GM15510 (cell line): ENCODE data around the gene PDE1C.

Experiments used
- POLR2A ChIP-seq: IDR thresholded peaks from 3 replicates; pipeline ENCODE4 v1.6.1; 2011; ENCODE audit warnings: borderline replicate concordance; ENCODE audit not compliant: insufficient read length; ENCODE audit errors: extremely low read depth

The PDE1C gene

GRCh38 chr7:32089678-32090077, 19.5 kb upstream of the PDE1C start:
- no peak for TF ChIP-seq POLR2A

DNA sequence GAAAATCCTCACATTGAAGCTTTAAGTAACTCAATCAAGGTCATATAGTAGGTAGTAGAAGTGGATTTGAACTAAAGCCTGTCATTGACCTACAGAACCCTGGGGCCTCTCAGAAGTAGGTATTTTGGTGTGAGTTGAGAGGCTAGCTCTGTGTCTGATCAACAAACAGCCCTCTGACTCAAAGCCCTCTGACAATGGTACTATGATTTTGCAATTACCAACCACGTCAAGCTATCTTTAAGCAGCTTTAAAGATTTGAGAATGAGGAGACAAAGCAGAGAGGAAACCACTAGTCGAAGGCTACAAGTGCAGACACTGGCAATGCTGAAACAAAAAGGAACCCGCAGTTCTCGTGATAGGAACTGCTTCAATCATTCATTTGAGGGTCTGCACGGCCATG, 19.0 kb upstream of the PDE1C start:
- TF ChIP-seq POLR2A, result no peak

- no peak for TF ChIP-seq POLR2A
These were observed 18.3 kb upstream of the PDE1C start for GRCh38 chr7:32088451-32088881.

- TF ChIP-seq POLR2A, result no peak
These were observed 9.3 kb upstream of the PDE1C start for GRCh38 chr7:32079510-32079909.

GRCh38 chr7:32078824-32079223, 8.6 kb upstream of the PDE1C start:
- no peak for TF ChIP-seq POLR2A

GRCh38 chr7:32077806-32078205, 7.6 kb upstream of the PDE1C start:
- TF ChIP-seq POLR2A, result no peak

GRCh38 chr7:32075612-32076011, 5.4 kb upstream of the PDE1C start:
- TF ChIP-seq POLR2A, result no peak

GRCh38 chr7:32074787-32075585, 4.8 kb upstream of the PDE1C start:
- TF ChIP-seq POLR2A, result no peak

DNA sequence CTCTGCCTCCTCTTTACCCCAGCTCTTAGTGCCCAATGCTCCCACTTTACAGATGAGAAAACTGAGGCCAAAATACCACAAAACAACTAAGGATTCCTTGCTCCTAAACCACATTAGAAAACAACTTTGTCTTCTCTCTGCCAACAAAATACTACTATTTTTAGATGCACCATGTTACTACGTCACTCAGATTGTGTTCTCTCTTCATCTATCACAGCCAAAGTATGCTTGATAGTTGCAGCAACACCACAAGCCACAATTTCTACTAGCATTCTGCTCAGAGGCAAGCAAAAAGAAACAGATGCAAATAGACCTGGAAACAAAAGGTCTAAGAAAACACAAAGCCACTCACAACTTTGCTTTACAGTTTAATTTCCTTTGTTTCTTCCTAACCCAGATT, 3.3 kb upstream of the PDE1C start:
- no peak for TF ChIP-seq POLR2A

DNA sequence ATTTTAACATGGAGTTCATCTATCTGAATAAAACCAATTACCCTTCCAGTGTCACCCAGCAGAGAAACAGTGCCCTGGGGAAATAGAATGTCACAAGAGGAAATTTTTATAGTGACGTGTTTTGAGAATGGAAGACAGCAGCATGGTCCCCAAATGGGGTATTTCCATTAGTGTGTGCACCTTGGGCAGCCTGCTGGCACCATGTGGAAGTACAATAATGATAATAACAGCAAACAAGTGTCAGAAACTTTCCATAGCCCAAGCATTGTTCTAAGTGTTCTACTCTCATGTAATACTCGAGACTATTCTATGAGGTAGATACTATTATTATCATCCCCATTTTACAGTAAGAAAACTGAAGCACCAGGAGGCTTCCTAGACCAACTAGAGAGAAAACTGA, 2.2 kb upstream of the PDE1C start:
- TF ChIP-seq POLR2A, result no peak

GRCh38 chr7:32071466-32072091, 1.4 kb upstream of the PDE1C start:
- TF ChIP-seq POLR2A, result no peak

DNA sequence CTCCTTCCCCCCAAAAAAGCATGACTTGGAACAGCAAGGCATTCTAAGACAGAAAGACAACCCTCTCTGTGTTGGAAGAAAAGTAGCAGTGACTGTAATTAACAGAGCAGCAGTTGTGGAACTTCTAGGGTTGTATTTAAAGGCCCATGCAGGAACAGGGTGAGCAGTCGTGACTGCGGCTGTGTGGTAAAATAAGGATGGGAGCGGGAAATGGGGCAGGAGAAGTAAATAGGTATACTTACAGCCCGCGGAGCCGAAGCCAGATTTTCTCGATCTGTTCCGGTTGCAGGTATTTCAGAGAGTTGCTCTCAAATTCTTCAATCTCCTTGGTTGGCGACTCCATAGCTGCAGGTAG, 179 bp downstream of the PDE1C start:
- no peak for TF ChIP-seq POLR2A

GRCh38 chr7:32069116-32069650, 1.0 kb downstream of the PDE1C start:
- TF ChIP-seq POLR2A, result no peak

DNA sequence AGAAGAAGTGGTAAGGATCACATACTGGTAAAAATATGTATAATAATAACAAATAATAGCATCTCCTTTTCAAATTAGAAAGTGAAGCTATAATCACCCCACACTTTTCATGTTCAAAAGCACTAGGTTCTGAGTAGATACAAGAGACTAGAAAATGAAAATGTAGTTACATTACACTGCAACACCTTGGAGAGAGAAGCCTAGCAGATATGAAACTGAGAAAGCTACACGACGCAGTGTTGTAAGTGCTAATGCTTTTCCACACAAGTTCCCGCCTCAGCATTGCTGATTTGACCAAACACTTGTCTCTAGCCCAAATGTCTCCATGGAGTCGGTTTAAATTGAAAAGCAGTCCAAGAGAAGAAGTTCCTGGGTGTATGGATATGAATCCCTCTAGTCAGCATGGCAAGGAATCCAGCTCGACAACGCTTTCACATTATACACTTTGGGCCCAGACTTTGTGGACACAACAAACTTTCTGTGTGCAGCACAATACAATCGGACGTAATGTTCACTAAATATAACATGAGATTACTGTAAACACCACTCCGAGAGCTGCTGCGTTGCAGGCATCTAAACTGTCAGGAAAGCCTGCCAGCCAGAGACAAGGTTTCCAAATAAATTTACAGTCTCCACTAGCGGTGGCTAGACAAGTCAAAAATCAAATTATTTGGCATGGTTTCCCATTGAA, 1.7 kb downstream of the PDE1C start:
- TF ChIP-seq POLR2A, result no peak

GRCh38 chr7:32066441-32066840, 3.8 kb downstream of the PDE1C start:
- no peak for TF ChIP-seq POLR2A

DNA sequence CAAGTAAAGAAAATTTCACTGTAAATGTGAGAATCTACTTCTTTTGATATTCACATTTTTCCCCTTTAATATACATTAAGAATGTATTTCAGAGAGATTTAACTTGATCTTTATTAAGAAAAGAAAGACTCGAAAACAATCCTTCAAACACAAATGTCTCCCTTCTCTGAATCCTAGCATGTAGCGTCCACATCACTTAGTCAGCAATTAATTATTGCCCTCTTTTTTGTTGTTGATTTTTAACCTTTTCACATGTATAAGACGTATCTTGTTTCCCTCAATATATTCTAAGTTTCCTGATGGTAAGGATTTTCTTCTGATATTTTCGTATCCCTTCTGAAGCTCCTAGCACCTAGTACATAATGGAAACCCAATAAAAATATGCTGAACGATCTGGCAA, 6.6 kb downstream of the PDE1C start:
- TF ChIP-seq POLR2A, result no peak

DNA sequence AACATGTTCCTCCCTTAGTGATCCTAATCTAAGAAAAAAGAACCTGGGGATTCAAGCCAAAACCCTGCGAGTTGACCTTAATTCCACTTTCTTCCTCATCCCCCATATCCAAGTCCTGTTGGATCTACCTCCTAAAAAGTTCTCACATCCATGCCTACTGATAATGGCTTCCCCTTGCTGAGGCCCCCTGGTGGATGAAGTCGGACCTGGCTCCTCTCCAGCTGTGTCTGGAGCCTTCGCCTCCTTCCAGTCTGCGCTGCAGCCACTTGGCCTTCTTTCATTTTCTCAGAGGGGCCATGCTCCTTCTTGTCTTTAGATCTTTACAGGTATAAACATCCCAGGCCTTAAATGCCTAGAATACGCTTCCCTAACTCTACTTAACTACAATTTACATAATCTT, 8.1 kb downstream of the PDE1C start:
- TF ChIP-seq POLR2A, result no peak

DNA sequence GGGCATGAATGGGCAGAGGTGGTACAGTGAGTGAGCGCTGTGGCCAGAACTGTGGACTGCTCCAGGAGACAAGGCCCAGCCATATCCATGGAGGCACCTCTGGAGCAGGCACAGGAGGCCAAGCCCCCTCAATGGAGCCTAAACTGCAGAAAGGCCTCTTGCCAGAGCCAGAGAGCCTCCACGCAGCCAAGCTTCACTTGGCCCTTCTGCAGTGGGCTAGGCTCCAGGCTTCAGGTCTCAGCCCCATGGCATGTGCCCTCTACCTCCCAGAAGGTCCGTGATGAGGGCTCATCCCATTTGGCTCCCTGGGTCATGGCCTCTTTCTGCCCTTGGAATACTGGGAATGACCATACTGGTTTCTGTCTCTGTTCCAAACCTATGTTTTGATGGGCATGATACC, 8.9 kb downstream of the PDE1C start:
- TF ChIP-seq POLR2A, result no peak
